Neuronal stem cell (in vitro differentiated cells): ENCODE data around the gene INCA1.

Experiments used
- DNase-seq: peaks from one replicate; pipeline ENCODE4 v3.0.0-alpha.2; 2013; ENCODE audit warnings: low spot score
- H2AFZ ChIP-seq: one replicate; pipeline ENCODE4 v1.6.1; 2013; ENCODE audit warnings: mild to moderate bottlenecking, low read length, inconsistent platforms
- H2AK5ac ChIP-seq: 2 replicates; pipeline ENCODE4 v1.6.1; 2013; ENCODE audit warnings: low read depth, mild to moderate bottlenecking, inconsistent platforms, low read length, moderate library complexity, mixed read lengths
- H2BK120ac ChIP-seq: 2 replicates; pipeline ENCODE4 v1.6.1; 2013; ENCODE audit warnings: low read depth, mild to moderate bottlenecking, inconsistent platforms, low read length, moderate library complexity, mixed read lengths
- H2BK12ac ChIP-seq: one replicate; pipeline ENCODE4 v1.6.1; 2013; ENCODE audit warnings: low read length, inconsistent platforms
- H2BK15ac ChIP-seq: 2 replicates; pipeline ENCODE4 v1.6.1; 2013; ENCODE audit warnings: mild to moderate bottlenecking, low read length, inconsistent platforms, mixed read lengths
- H2BK5ac ChIP-seq: one replicate; pipeline ENCODE4 v1.6.1; 2013; ENCODE audit warnings: inconsistent platforms, mild to moderate bottlenecking, low read length, moderate library complexity
- H3K14ac ChIP-seq: one replicate; pipeline ENCODE4 v1.6.1; 2013; ENCODE audit warnings: low read length, inconsistent platforms
- H3K18ac ChIP-seq: 2 replicates; pipeline ENCODE4 v1.6.1; 2013; ENCODE audit warnings: low read length, inconsistent platforms
- H3K23ac ChIP-seq: 2 replicates; pipeline ENCODE4 v1.6.1; 2013; ENCODE audit warnings: low read depth, mild to moderate bottlenecking, mixed read lengths, low read length, inconsistent platforms; ENCODE audit not compliant: poor library complexity
- H3K27ac ChIP-seq: replicated peaks from 3 replicates; pipeline ENCODE4 v1.5.1; 2013; ENCODE audit warnings: low read length, inconsistent platforms
- H3K27me3 ChIP-seq, 3 experiments: 2 replicates each; pipeline ENCODE4 v1.6.1; 2013; ENCODE audit warnings: low read length in 3 of 3, mild to moderate bottlenecking in 2 of 3, inconsistent platforms in 1 of 3, low read depth in 1 of 3, mixed read lengths in 1 of 3, moderate library complexity in 1 of 3; ENCODE audit not compliant: control insufficient read depth in 3 of 3, insufficient read depth in 3 of 3
- H3K36me3 ChIP-seq, 2 donors: replicated peaks in 1 of 2; 2 replicates each; pipeline ENCODE4 v1.6.1; 2013; ENCODE audit warnings: low read length in 2 of 2; ENCODE audit not compliant: control insufficient read depth in 2 of 2, insufficient read depth in 2 of 2
- H3K4ac ChIP-seq: 2 replicates; pipeline ENCODE4 v1.6.1; 2013; ENCODE audit warnings: inconsistent platforms, mild to moderate bottlenecking, low read length, moderate library complexity
- H3K4me1 ChIP-seq, 2 donors: 1 replicate in 1 of 2; 2 replicates in 1 of 2; pipeline ENCODE4 v1.6.1; 2013; ENCODE audit warnings: low read length in 2 of 2, low read depth in 1 of 2; ENCODE audit not compliant: control insufficient read depth in 2 of 2, insufficient read depth in 1 of 2
- H3K4me2 ChIP-seq: one replicate; pipeline ENCODE4 v1.6.1; 2013; ENCODE audit warnings: mild to moderate bottlenecking, low read length, inconsistent platforms; ENCODE audit not compliant: insufficient read depth, poor library complexity, severe bottlenecking
- H3K4me3 ChIP-seq, 2 donors: 2 replicates each; pipeline ENCODE4 v1.5.1; 2013; ENCODE audit warnings: low read length in 2 of 2, mild to moderate bottlenecking in 2 of 2, inconsistent platforms in 1 of 2, moderate library complexity in 1 of 2
- H3K79me1 ChIP-seq: one replicate; pipeline ENCODE4 v1.6.1; 2013; ENCODE audit warnings: low read depth, mild to moderate bottlenecking, inconsistent platforms, low read length, moderate library complexity
- H3K9ac ChIP-seq: one replicate; pipeline ENCODE4 v1.6.1; 2013; ENCODE audit warnings: mild to moderate bottlenecking, low read depth, low read length, inconsistent platforms; ENCODE audit not compliant: poor library complexity
- H3K9me3 ChIP-seq, 2 donors: replicated peaks in 1 of 2; 2 replicates each; pipeline versions ENCODE3 to v1.6.1; 2013; ENCODE audit warnings: low read length in 2 of 2, mild to moderate bottlenecking in 2 of 2, inconsistent platforms in 1 of 2, low read depth in 1 of 2, mixed read lengths in 1 of 2, moderate library complexity in 1 of 2; ENCODE audit not compliant: control insufficient read depth in 2 of 2, insufficient read depth in 1 of 2
- H4K8ac ChIP-seq: one replicate; pipeline ENCODE4 v1.6.1; 2013; ENCODE audit warnings: low read depth, mild to moderate bottlenecking, inconsistent platforms, low read length, moderate library complexity
- H4K91ac ChIP-seq: one replicate; pipeline ENCODE4 v1.6.1; 2013; ENCODE audit warnings: low read length, low read depth, mild to moderate bottlenecking, inconsistent platforms; ENCODE audit not compliant: poor library complexity
- WGBS, 2 donors: extraction: QIAGEN DNeasy Blood & Tissue Kit; methylation state at CpG; one replicate each; pipeline ENCODE4 v1.1.7; 2013; ENCODE audit warnings: missing lambda C conversion rate in 2 of 2, mixed read lengths in 1 of 2; ENCODE audit not compliant: insufficient read length in 2 of 2, insufficient replicate concordance in 1 of 2; ENCODE audit errors: extremely low coverage in 2 of 2; 5-methylcytosine and 5-hydroxymethylcytosine counted together

Gene INCA1

GRCh38 chr17:4965311-4965986, 31.9 kb downstream of the INCA1 start:
- no peak overlapping the region for H3K4me3 ChIP-seq
- WGBS, 2 donors = no CpG with 5 or more reads among the region's 15 CpGs
- H3K27me3 ChIP-seq = no peaks in the 10 kb centered on the region
- no peak overlapping the region for H2BK15ac ChIP-seq
- H3K18ac ChIP-seq = no peak overlapping the region
- H3K4me2 ChIP-seq = no peak overlapping the region
- no peak overlapping the region for H4K8ac ChIP-seq
- H3K79me1 ChIP-seq = peaks cover 2% of the 10 kb centered on the region
- peaks cover 6 to 38% of the 10 kb centered on the region in 2 donors for H3K36me3 ChIP-seq
- peaks cover 3 to 9% of the 10 kb centered on the region in 2 donors for H3K9me3 ChIP-seq
- H2BK5ac ChIP-seq = no peak overlapping the region
- H2AFZ ChIP-seq = no peak overlapping the region
- H2BK120ac ChIP-seq = no peak overlapping the region
- H4K91ac ChIP-seq = no peak overlapping the region
- DNase-seq = no peak
- no peak overlapping the region for H3K4ac ChIP-seq
- no peak overlapping the region for H2AK5ac ChIP-seq
- no peak overlapping the region for H3K23ac ChIP-seq
- H3K4me1 ChIP-seq = peaks cover 6 to 15% of the 10 kb centered on the region in 2 donors
- H3K9ac ChIP-seq = no peak overlapping the region
- no peak overlapping the region for H3K27ac ChIP-seq
- H3K14ac ChIP-seq = no peak overlapping the region
- H2BK12ac ChIP-seq = no peak overlapping the region

GRCh38 chr17:4960279-4960922, 36.9 kb downstream of the INCA1 start:
- WGBS, 2 donors = no CpG with 5 or more reads among the region's 9 CpGs
- peaks cover 0 to 4% of the 10 kb centered on the region in 2 donors for H3K9me3 ChIP-seq
- H3K4me2 ChIP-seq = no peak overlapping the region
- H3K23ac ChIP-seq = no peak overlapping the region
- no peak overlapping the region for H2BK120ac ChIP-seq
- H3K18ac ChIP-seq = no peak overlapping the region
- no peak for DNase-seq
- no peak overlapping the region for H3K27ac ChIP-seq
- no peak overlapping the region for H4K8ac ChIP-seq
- H3K4me1 ChIP-seq = no peaks in the 10 kb centered on the region
- no peak overlapping the region for H2BK12ac ChIP-seq
- H3K14ac ChIP-seq = no peak overlapping the region
- no peak overlapping the region for H2BK15ac ChIP-seq
- no peak overlapping the region for H3K4ac ChIP-seq
- H2AFZ ChIP-seq = no peak overlapping the region
- no peaks in the 10 kb centered on the region for H3K79me1 ChIP-seq
- H3K9ac ChIP-seq = no peak overlapping the region
- no peaks in the 10 kb centered on the region for H3K27me3 ChIP-seq
- H2AK5ac ChIP-seq = no peak overlapping the region
- H3K4me3 ChIP-seq = no peak overlapping the region
- peaks cover 14 to 63% of the 10 kb centered on the region in 2 donors for H3K36me3 ChIP-seq
- H4K91ac ChIP-seq = no peak overlapping the region
- no peak overlapping the region for H2BK5ac ChIP-seq

- Histone ChIP-seq H4K91ac (no peak overlapping the region), H2AK5ac (no peak overlapping the region), H3K4me1 (no peaks in the 10 kb centered on the region), H3K4me2 (no peak overlapping the region), H2BK120ac (no peak overlapping the region), H3K23ac (no peak overlapping the region), H3K4me3 (no peak overlapping the region), H3K27me3 (no peaks in the 10 kb centered on the region), H3K27ac (no peak overlapping the region), H2BK12ac (no peak overlapping the region), H3K9me3 (no peaks in the 10 kb centered on the region), H3K18ac (no peak overlapping the region), H3K14ac (no peak overlapping the region), H3K79me1 (no peaks in the 10 kb centered on the region), H2AFZ (no peak overlapping the region), H4K8ac (no peak overlapping the region), H3K4ac (no peak overlapping the region), H3K9ac (no peak overlapping the region), H2BK5ac (no peak overlapping the region), H3K36me3 (peaks cover 14 to 59% of the 10 kb centered on the region in 2 donors), H2BK15ac (no peak overlapping the region)
- DNase-seq = no peak
- WGBS, 2 donors = no CpG with 5 or more reads among the region's 18 CpGs
These were observed 37.9 kb downstream of the INCA1 start for GRCh38 chr17:4959261-4959965.

- DNase-seq = no peak
- H3K4me2 ChIP-seq = no peak overlapping the region
- no peak overlapping the region for H4K91ac ChIP-seq
- H2BK15ac ChIP-seq = no peak overlapping the region
- no peak overlapping the region for H3K23ac ChIP-seq
- no peak overlapping the region for H2AK5ac ChIP-seq
- no peaks in the 10 kb centered on the region for H3K9me3 ChIP-seq
- H3K27me3 ChIP-seq = no peaks in the 10 kb centered on the region
- no peak overlapping the region for H3K4me3 ChIP-seq
- no peaks in the 10 kb centered on the region for H3K79me1 ChIP-seq
- no peaks in the 10 kb centered on the region for H3K4me1 ChIP-seq
- H2BK5ac ChIP-seq = no peak overlapping the region
- no peak overlapping the region for H2AFZ ChIP-seq
- WGBS, 2 donors = no CpG with 5 or more reads among the region's 3 CpGs
- no peak overlapping the region for H2BK120ac ChIP-seq
- H3K9ac ChIP-seq = no peak overlapping the region
- no peak overlapping the region for H3K27ac ChIP-seq
- H3K36me3 ChIP-seq = peaks cover 14 to 58% of the 10 kb centered on the region in 2 donors
- H3K4ac ChIP-seq = no peak overlapping the region
- no peak overlapping the region for H3K14ac ChIP-seq
- no peak overlapping the region for H3K18ac ChIP-seq
- no peak overlapping the region for H4K8ac ChIP-seq
- H2BK12ac ChIP-seq = no peak overlapping the region
These were observed 39.2 kb downstream of the INCA1 start for GRCh38 chr17:4958102-4958501.
